Cardiac fibroblast (primary cell): Measurements from ENCODE around the gene SMPD2.

Experiments used
- DNase-seq, 2 donors: peaks; one replicate each; pipeline versions ENCODE4 v3.0.0 to v3.0.0-alpha.2; 2010; ENCODE audit warnings: low read depth in 2 of 2
- H3K4me3 ChIP-seq, 2 donors: replicated peaks in 1 of 2; 1 replicate in 1 of 2; 2 replicates in 1 of 2; pipeline ENCODE4 v1.5.1; 2011; ENCODE audit warnings: low read depth in 2 of 2, low read length in 2 of 2, mild to moderate bottlenecking in 2 of 2, moderate library complexity in 1 of 2
- TF ChIP-seq, protein P1 (sequence below): IDR thresholded peaks from one replicate; pipeline ENCODE4 v1.5.1; 2011; ENCODE audit warnings: low read depth, mild to moderate bottlenecking, low read length, inconsistent platforms

SMPD2 gene

DNA sequence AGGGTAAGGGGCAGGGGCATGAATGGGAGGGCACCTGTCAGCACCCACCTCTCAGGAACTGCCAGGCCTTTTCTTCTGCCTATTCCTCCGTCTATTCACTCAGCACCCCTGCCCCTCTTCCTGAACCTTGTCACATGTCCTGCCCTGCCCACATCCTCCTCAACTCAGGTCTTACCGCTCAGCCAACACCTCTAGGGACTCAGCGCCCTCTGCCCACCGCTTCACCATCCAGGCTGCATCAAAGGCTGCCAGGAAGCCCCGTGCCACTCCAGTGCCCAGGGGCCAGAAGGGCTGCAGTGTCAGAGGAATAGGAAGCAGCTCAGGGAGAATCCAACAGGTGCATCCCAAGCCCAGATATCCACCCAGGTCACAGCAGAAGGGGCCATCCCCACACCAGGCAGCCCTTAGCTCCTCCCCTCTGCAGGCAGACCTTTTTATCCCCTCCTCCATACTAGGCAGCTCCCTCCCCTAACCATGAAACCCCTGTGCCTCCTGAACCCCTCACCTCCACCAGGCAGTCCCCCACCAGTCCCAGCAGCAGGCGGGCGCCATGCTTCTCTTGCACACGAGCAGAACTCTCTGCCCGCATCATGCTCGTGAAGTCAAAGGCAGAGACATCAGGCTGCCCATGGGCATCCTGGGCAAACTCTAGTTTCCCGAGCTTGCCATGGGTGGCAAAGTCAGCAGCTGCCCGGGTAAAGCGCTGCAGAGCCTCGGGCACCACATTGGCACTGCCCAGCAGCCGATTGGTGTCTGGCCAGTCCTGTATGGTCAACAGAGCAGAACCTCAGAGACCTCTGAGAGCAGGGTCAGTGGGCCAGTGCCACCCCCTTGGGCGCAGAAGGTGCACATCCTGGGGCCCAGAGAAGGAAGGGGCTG is 9.5 kb downstream of the SMPD2 start:
- no peak overlapping the region for H3K4me3 ChIP-seq
- no peak for DNase-seq
- TF ChIP-seq, protein P1, sequence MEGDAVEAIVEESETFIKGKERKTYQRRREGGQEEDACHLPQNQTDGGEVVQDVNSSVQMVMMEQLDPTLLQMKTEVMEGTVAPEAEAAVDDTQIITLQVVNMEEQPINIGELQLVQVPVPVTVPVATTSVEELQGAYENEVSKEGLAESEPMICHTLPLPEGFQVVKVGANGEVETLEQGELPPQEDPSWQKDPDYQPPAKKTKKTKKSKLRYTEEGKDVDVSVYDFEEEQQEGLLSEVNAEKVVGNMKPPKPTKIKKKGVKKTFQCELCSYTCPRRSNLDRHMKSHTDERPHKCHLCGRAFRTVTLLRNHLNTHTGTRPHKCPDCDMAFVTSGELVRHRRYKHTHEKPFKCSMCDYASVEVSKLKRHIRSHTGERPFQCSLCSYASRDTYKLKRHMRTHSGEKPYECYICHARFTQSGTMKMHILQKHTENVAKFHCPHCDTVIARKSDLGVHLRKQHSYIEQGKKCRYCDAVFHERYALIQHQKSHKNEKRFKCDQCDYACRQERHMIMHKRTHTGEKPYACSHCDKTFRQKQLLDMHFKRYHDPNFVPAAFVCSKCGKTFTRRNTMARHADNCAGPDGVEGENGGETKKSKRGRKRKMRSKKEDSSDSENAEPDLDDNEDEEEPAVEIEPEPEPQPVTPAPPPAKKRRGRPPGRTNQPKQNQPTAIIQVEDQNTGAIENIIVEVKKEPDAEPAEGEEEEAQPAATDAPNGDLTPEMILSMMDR: no peak

DNA sequence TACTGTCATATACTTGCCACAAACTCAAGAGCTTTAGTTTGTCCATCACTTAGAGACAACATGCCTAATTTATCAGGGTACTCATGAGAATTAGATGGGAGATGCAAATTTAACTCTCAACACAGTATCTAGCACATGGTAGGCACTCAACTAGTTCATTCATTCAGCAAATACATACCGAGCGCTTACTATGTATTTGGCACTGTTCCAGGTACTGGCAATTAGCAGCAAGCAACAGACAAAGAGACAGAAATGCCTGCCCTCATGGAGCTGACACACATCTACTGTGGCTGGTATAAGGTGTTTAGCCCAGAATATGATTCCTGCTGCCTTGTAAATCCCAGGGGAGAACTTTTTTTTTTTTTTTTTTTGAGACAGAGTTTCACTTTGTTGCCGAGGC is 10.3 kb downstream of the SMPD2 start:
- DNase-seq: no peak
- TF ChIP-seq, protein P1: no peak
- no peak overlapping the region for H3K4me3 ChIP-seq

DNA sequence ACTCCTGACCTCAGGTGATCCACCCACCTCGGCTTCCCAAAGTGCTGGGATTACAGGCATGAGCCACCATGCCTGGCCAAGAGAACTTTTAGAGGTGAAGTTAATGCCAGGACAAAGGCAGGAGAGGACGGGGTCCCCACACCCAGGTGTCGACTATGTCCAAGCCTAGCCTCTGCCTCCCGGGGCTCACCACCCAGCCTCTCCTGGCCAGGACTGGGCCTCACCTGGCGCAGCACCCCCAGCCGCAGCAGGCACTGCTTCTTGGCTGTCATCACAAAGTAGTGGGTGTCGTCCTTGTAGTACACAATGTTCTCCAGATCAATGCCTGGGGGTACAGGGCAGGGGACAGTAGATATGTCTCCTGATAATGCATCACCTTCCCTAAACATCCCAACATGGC is 10.9 kb downstream of the SMPD2 start:
- H3K4me3 ChIP-seq: no peak overlapping the region
- TF ChIP-seq, protein P1: no peak
- no peak for DNase-seq

DNA sequence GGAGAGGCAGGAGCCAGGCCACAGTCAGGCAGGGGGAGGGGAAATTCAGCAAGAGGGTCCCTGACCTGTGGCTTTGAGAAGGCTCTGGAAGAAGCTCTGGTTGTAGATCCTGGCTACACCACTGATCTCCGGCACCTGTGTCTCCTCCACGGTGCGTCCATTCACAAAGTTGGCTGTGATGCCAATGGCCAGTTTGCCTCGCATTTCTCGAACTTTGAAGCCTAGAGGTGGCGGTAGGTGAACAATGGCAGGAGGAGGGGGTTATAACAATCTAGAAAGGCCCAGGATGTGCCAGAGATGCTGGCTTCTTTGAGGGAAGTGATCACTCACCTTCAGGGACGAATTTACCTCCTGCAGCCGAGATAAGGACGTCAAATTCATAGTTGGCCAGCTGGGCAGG is 11.7 kb downstream of the SMPD2 start:
- H3K4me3 ChIP-seq: no peak overlapping the region
- TF ChIP-seq, protein P1: no peak
- DNase-seq: no peak

DNA sequence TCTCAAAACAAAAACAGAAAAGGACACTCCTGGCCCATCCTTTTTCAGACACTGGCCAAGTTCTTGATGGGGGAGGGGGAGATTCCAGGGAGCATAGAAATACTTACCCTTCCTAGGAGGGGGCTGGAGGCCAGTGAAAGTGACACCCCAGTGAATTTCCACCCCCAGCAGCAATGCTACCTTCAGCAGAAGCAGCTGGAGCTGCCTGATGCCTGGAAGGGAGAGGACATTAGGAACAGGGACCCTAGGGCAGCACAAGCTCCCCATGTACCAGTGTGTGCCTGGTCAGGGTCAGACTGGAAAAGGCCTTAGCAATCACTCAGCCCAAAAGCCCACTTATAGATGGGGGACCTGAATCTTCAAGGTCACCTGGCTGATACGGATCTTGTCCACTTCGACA is 12.6 kb downstream of the SMPD2 start:
- no peak overlapping the region for H3K4me3 ChIP-seq
- no peak for DNase-seq
- TF ChIP-seq, protein P1: no peak

DNA sequence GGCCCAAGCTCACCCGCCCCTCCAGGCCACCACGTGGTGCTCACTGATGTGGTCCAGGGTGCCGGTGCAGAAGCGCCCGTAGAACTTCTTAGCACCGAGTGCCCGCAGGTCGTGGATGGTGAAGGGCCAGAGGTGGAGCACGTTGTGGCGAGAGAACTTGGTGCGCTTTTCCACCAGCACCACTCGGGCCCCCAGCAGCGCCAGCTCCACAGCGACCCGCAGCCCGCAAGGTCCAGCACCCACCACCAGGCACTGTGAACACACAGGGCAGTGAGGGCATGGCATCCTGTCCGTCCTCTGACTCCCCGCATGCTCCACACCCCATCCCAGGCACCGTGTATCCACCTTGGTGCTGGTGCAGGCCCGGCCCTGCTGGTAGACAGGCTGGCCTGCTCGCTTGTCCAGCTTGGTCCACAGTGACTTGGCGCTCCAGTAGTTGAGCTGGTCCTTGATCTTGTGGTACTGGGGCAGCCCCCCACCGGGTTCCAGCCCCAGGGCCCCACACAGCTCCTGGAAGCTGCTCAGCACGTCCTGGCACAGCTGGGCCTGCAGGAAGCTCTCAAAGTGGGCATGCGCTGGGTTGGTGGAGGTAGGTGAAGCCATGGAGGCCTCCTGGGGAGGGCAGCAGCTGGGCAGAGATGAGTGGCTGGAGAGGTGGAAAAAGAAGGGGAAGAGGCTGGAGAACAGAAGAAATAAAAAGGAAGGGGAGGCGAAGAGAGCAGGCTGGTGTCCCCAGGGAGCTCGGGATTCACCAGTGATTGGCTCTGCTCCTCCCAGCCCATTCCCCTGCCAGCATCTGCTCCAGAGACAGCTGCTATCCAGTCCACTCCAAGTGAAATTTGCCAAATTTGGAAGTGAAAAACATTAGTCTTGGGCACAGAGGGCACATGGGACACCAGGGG is 13.3 kb downstream of the SMPD2 start:
- TF ChIP-seq, protein P1: no peak
- DNase-seq: peak; percentile 51 to 58
- peak overlapping the region; percentile 89 to 91 for H3K4me3 ChIP-seq
